ENCODE results near the gene CCND2.

GRCh38 chr12:4282103-4282891 lies 8.7 kb downstream of the CCND2 start:
- TF ChIP-seq CTCF (IDR thresholded peaks at IDR 0.05) = no peak
- TF ChIP-seq POLR2A (IDR thresholded peaks at IDR 0.05) = no peak

All from breast epithelium (tissue), 3 donors.